IMR-90 (cell line): ENCODE measurements around the gene MYH10. TPM values are rescaled to one million over a fixed set of nuclear protein-coding genes. Genes with fewer than 3 reads are reported as not detected.

Source experiments
- ATAC-seq: fragments of 200-7000 bp; cut with Tn5 transposase; 2 replicates; pipeline ENCODE4 v1.9.1; 2020; ENCODE audit warnings: low read depth, mild to moderate bottlenecking, moderate library complexity
- BruUV-seq: library from RNA; stranded (reverse); fragments of 400-500 nt; replicated peaks from 2 replicates; lab custom pipeline; 2021; lab: Mats Ljungman, UMichigan
- CTCF ChIA-PET: fragments of 300-600 bp; formaldehyde crosslinking; extraction: SDS; loops from one replicate; lab custom pipeline; 2021; ENCODE audit warnings: antibody characterized with exemption; lab: Yijun Ruan, JAX
- POLR2A ChIA-PET: fragments of 300-600 bp; sonication (Branson Sonifier 250); formaldehyde crosslinking; loops from one replicate; lab custom pipeline; 2022; ENCODE audit warnings: antibody characterized with exemption; ENCODE audit not compliant: unreplicated experiment; lab: Charles Lee
- DNase-seq: peaks from one replicate; pipeline ENCODE4 v3.0.0; 2013
- H2AFZ ChIP-seq: replicated peaks from 2 replicates; pipeline ENCODE3; 2013; ENCODE audit warnings: low read length, mild to moderate bottlenecking; ENCODE audit not compliant: poor library complexity
- H2AK5ac ChIP-seq: 2 replicates; pipeline ENCODE4 v1.6.1; 2013; ENCODE audit warnings: low read depth, low read length, inconsistent platforms
- H2AK9ac ChIP-seq: replicated peaks from 2 replicates; pipeline ENCODE3; 2013; ENCODE audit warnings: mild to moderate bottlenecking, low read depth, low read length, moderate library complexity; ENCODE audit not compliant: poor library complexity
- H2BK120ac ChIP-seq: 2 replicates; pipeline ENCODE4 v1.6.1; 2013; ENCODE audit warnings: low read depth, low read length, inconsistent platforms
- H2BK15ac ChIP-seq: 3 replicates; pipeline ENCODE4 v1.6.1; 2013; ENCODE audit warnings: low read depth, low read length, inconsistent platforms
- H2BK20ac ChIP-seq: 2 replicates; pipeline ENCODE4 v1.6.1; 2013; ENCODE audit warnings: low read depth, mild to moderate bottlenecking, inconsistent platforms, low read length, moderate library complexity
- H2BK5ac ChIP-seq: 2 replicates; pipeline ENCODE4 v1.6.1; 2013; ENCODE audit warnings: mild to moderate bottlenecking, low read depth, low read length, inconsistent platforms; ENCODE audit not compliant: poor library complexity, severe bottlenecking
- H3K14ac ChIP-seq: replicated peaks from 2 replicates; pipeline ENCODE4 v1.6.1; 2013; ENCODE audit warnings: low read depth, low read length, inconsistent platforms
- H3K18ac ChIP-seq: 2 replicates; pipeline ENCODE4 v1.6.1; 2013; ENCODE audit warnings: low read depth, low read length, control low read depth
- H3K23ac ChIP-seq: 2 replicates; pipeline ENCODE4 v1.6.1; 2013; ENCODE audit warnings: low read depth, low read length, inconsistent platforms
- H3K27ac ChIP-seq: 2 replicates; pipeline ENCODE4 v1.5.1; 2013; ENCODE audit warnings: mild to moderate bottlenecking, control low read depth, low read length; ENCODE audit not compliant: insufficient read depth
- H3K27me3 ChIP-seq: 2 replicates; pipeline ENCODE4 v1.6.1; 2013; ENCODE audit warnings: low read length; ENCODE audit not compliant: control insufficient read depth, insufficient read depth
- H3K36me3 ChIP-seq: 2 replicates; pipeline ENCODE4 v1.6.1; 2013; ENCODE audit warnings: low read length, mixed read lengths; ENCODE audit not compliant: control insufficient read depth, insufficient read depth
- H3K4ac ChIP-seq: 2 replicates; pipeline ENCODE4 v1.6.1; 2013; ENCODE audit warnings: low read depth, low read length, inconsistent platforms
- H3K4me1 ChIP-seq: 2 replicates; pipeline ENCODE4 v1.6.1; 2013; ENCODE audit warnings: low read length, mixed read lengths; ENCODE audit not compliant: control insufficient read depth, insufficient read depth
- H3K4me2 ChIP-seq: 2 replicates; pipeline ENCODE4 v1.6.1; 2013; ENCODE audit warnings: low read depth, mild to moderate bottlenecking, control low read depth, low read length, moderate library complexity
- H3K4me3 ChIP-seq: 2 replicates; pipeline ENCODE4 v1.5.1; 2013; ENCODE audit warnings: low read depth, mild to moderate bottlenecking, control low read depth, low read length, moderate library complexity; ENCODE audit not compliant: insufficient read depth
- H3K56ac ChIP-seq: 2 replicates; pipeline ENCODE4 v1.6.1; 2013; ENCODE audit warnings: low read length, inconsistent platforms; ENCODE audit not compliant: insufficient read depth; ENCODE audit errors: extremely low read depth
- H3K79me1 ChIP-seq, 2 experiments: 2 replicates each; pipeline ENCODE4 v1.6.1; 2013; ENCODE audit warnings: low read length in 2 of 2, inconsistent platforms in 1 of 2, low read depth in 1 of 2
- H3K9ac ChIP-seq: 2 replicates; pipeline ENCODE4 v1.6.1; 2013; ENCODE audit warnings: low read depth, low read length, control low read depth
- H3K9me1 ChIP-seq: 2 replicates; pipeline ENCODE4 v1.6.1; 2013; ENCODE audit warnings: low read length, inconsistent platforms; ENCODE audit not compliant: insufficient read depth
- H3K9me3 ChIP-seq: 2 replicates; pipeline ENCODE4 v1.6.1; 2013; ENCODE audit warnings: low read length; ENCODE audit not compliant: control insufficient read depth, insufficient read depth
- H4K20me1 ChIP-seq: 2 replicates; pipeline ENCODE4 v1.6.1; 2013; ENCODE audit warnings: low read length, inconsistent platforms; ENCODE audit not compliant: insufficient read depth
- H4K5ac ChIP-seq: 2 replicates; pipeline ENCODE4 v1.6.1; 2013; ENCODE audit warnings: mild to moderate bottlenecking, low read depth, low read length, control low read depth
- H4K8ac ChIP-seq, 2 experiments: 2 replicates each; pipeline ENCODE4 v1.6.1; 2013; ENCODE audit warnings: low read depth in 2 of 2, low read length in 2 of 2, control low read depth in 1 of 2, inconsistent platforms in 1 of 2
- H4K91ac ChIP-seq: 2 replicates; pipeline ENCODE4 v1.6.1; 2013; ENCODE audit warnings: low read depth, low read length, inconsistent platforms; ENCODE audit not compliant: insufficient read depth
- BHLHE40 ChIP-seq: fragments of 150-350 bp; IDR thresholded peaks from 2 replicates; pipeline ENCODE4 v1.6.1; 2016; ENCODE audit warnings: mild to moderate bottlenecking, low read depth, low read length
- FOS ChIP-seq: fragments of 150-350 bp; IDR thresholded peaks from 2 replicates; pipeline ENCODE4 v1.6.1; 2016; ENCODE audit warnings: low read depth, low read length
- POLR2A ChIP-seq: IDR thresholded peaks from 2 replicates; pipeline ENCODE4 v1.6.1; 2012; ENCODE audit warnings: mild to moderate bottlenecking, low read depth, low read length
- WGBS, 2 experiments: methylation state at CpG; one replicate each; pipeline versions ENCODE4 v1.1.5 to v1.1.7; 2013; ENCODE audit warnings: missing lambda C conversion rate in 2 of 2; ENCODE audit not compliant: insufficient read length in 1 of 2; ENCODE audit errors: extremely low coverage in 2 of 2; 5-methylcytosine and 5-hydroxymethylcytosine counted together
- dilution Hi-C: fragments of 300-500 bp; cut with HindIII; formaldehyde crosslinking; loops from one replicate; pipeline ENCODE4 v1.14.3; 2018; ENCODE audit warnings: low sequenced_read_pairs; ENCODE audit not compliant: unreplicated experiment
- in situ Hi-C: fragments of 300-500 bp; cut with MboI; formaldehyde crosslinking; loops from 3 replicates; pipeline ENCODE4 v1.14.3; 2019; ENCODE audit warnings: low sequenced_read_pairs, inconsistent platforms, mixed read lengths
- intact Hi-C: fragments of 100-400 bp; cut with micrococcal nuclease; formaldehyde crosslinking; loops from 2 replicates; pipeline ENCODE4 v1.10.0; 2022
- polyA plus RNA-seq, 3 experiments: library from polyadenylated mRNA; depleted of rRNA; stranded (reverse); fragments of >200 nt; gene quantifications; 2 replicates each; pipeline ENCODE4 v1.2.3, GENCODE V29; 2012; ENCODE audit warnings: low replicate concordance in 1 of 3
- total RNA-seq: library from RNA; depleted of rRNA; stranded (reverse); fragments of >200 nt; gene quantifications from 2 replicates; pipeline ENCODE4 v1.2.3, GENCODE V29; 2012

Gene MYH10
- total and polyA plus RNA-seq, 2 of the 4 experiments (the other 2 are of a cell fraction) = 71.2 to 95.2 TPM

- no peak overlapping the region for H4K5ac ChIP-seq
- no peak overlapping the region for H3K18ac ChIP-seq
- H3K27ac ChIP-seq = no peak overlapping the region
- no peak overlapping the region for H2BK5ac ChIP-seq
- no peak overlapping the region for H2BK15ac ChIP-seq
- H3K36me3 ChIP-seq = no peaks in the 10 kb centered on the region
- ChIA-PET POLR2A (no interaction called here), CTCF (no interaction called here)
- DNase-seq = no peak
- 100% methylated on average over 1 of the region's 7 CpGs; no CpG with 5 or more reads in 1 of the 2 experiments for WGBS, 2 experiments
- dilution Hi-C loops (no loop called here), intact Hi-C loops (no loop called here), in situ Hi-C loops (no loop called here)
- ATAC-seq = no peak
- H3K9me3 ChIP-seq = no peaks in the 10 kb centered on the region
- H4K8ac ChIP-seq = no peak overlapping the region
- no peaks in the 10 kb centered on the region for H3K79me1 ChIP-seq
- no TSS peak for BruUV-seq
- H3K56ac ChIP-seq = no peak overlapping the region
- H3K14ac ChIP-seq = no peak overlapping the region
- no peak overlapping the region for H2BK20ac ChIP-seq
- H2AK5ac ChIP-seq = no peak overlapping the region
- H3K4me3 ChIP-seq = no peak overlapping the region
- H3K23ac ChIP-seq = no peak overlapping the region
- peaks cover 3% of the 10 kb centered on the region; the same call in 1 of the 2 replicates for H3K27me3 ChIP-seq
- no peak overlapping the region for H2BK120ac ChIP-seq
- no peak overlapping the region for H2AK9ac ChIP-seq
- no peak for TF ChIP-seq BHLHE40
- TF ChIP-seq POLR2A = no peak
- no peak for TF ChIP-seq FOS
- H3K4me2 ChIP-seq = no peak overlapping the region
- no peaks in the 10 kb centered on the region for H3K4me1 ChIP-seq
- no peaks in the 10 kb centered on the region for H4K20me1 ChIP-seq
- no peak overlapping the region for H2AFZ ChIP-seq
- H3K4ac ChIP-seq = no peak overlapping the region
- no peak overlapping the region for H4K91ac ChIP-seq
- H3K9ac ChIP-seq = no peak overlapping the region
- no peaks in the 10 kb centered on the region for H3K9me1 ChIP-seq
These were observed 36.9 kb upstream of the MYH10 start for GRCh38 chr17:8667421-8667820.
